Measurements from ENCODE around the gene SPHK2.
"Not testable (repeated sequence)": the region's sequence is repeated elsewhere in the genome, so short reads cannot be mapped to it uniquely, and the experiment has no call there.

SPHK2 gene

GRCh38 chr19:48618916-48619691 is at the start of gene SPHK2, which contains the start of gene RPL18:
Gene SPHK2 (plus strand): TSS chr19:48619506. CDS start chr19:48620515, 1,009 bp downstream.
Gene RPL18 (minus strand): TSS chr19:48619178. CDS start chr19:48619143, 35 bp downstream.
- peak; percentile 90 to 91 for DNase-seq (ENCODE audit: low read depth in 2 of 2)

GRCh38 chr19:48569814-48570213 is 49.5 kb upstream of the SPHK2 start:
- DNase-seq (ENCODE audit: low read depth in 2 of 2): no peak

- DNase-seq (ENCODE audit: low read depth in 2 of 2): no peak
These were observed 47.7 kb upstream of the SPHK2 start for GRCh38 chr19:48571378-48572162.

GRCh38 chr19:48573163-48573505 is 46.2 kb upstream of the SPHK2 start:
- DNase-seq (ENCODE audit: low read depth in 2 of 2): no peak

- DNase-seq (ENCODE audit: low read depth in 2 of 2): no peak
These were observed 43.2 kb upstream of the SPHK2 start for GRCh38 chr19:48575931-48576622.

- not testable (repeated sequence) for DNase-seq (ENCODE audit: low read depth in 2 of 2)
These were observed 41.4 kb upstream of the SPHK2 start for GRCh38 chr19:48577908-48578307.

- DNase-seq (ENCODE audit: low read depth in 2 of 2): no peak
These were observed 40.4 kb upstream of the SPHK2 start for GRCh38 chr19:48578891-48579290.

GRCh38 chr19:48582168-48582567 is 37.1 kb upstream of the SPHK2 start:
- DNase-seq (ENCODE audit: low read depth in 2 of 2): no peak

- no peak for DNase-seq (ENCODE audit: low read depth in 2 of 2)
These were observed 31.9 kb upstream of the SPHK2 start for GRCh38 chr19:48587387-48587786.

GRCh38 chr19:48588670-48589401 is 30.5 kb upstream of the SPHK2 start:
- peak; percentile 55 to 60 for DNase-seq (ENCODE audit: low read depth in 2 of 2)

- no peak for DNase-seq (ENCODE audit: low read depth in 2 of 2)
These were observed 28.3 kb upstream of the SPHK2 start for GRCh38 chr19:48591021-48591420.

GRCh38 chr19:48595171-48595570 is 24.1 kb upstream of the SPHK2 start:
- DNase-seq (ENCODE audit: low read depth in 2 of 2): no peak

- no peak for DNase-seq (ENCODE audit: low read depth in 2 of 2)
These were observed 23.5 kb upstream of the SPHK2 start for GRCh38 chr19:48595833-48596232.

GRCh38 chr19:48596237-48596636 is 23.1 kb upstream of the SPHK2 start:
- DNase-seq (ENCODE audit: low read depth in 2 of 2): no peak

- no peak for DNase-seq (ENCODE audit: low read depth in 2 of 2)
These were observed 22.4 kb upstream of the SPHK2 start for GRCh38 chr19:48596679-48597465.

GRCh38 chr19:48598996-48599700 is 20.2 kb upstream of the SPHK2 start:
- no peak for DNase-seq (ENCODE audit: low read depth in 2 of 2)

- no peak for DNase-seq (ENCODE audit: low read depth in 2 of 2)
These were observed 18.5 kb upstream of the SPHK2 start for GRCh38 chr19:48600679-48601417.

- no peak for DNase-seq (ENCODE audit: low read depth in 2 of 2)
These were observed 16.3 kb upstream of the SPHK2 start for GRCh38 chr19:48603001-48603400.

GRCh38 chr19:48603449-48603848 is 15.9 kb upstream of the SPHK2 start:
- no peak for DNase-seq (ENCODE audit: low read depth in 2 of 2)

GRCh38 chr19:48603850-48604249 is 15.5 kb upstream of the SPHK2 start:
- DNase-seq (ENCODE audit: low read depth in 2 of 2): no peak

All from stimulated activated CD8-positive, alpha-beta memory T cell treated with anti-CD3 and anti-CD28 coated beads, Interleukin-15, amount 100 ng/mL, for 4 hours (primary cell).